NCI-H2196 (cell line): ENCODE measurements around the gene NAAA.
"Not testable (repeated sequence)": the region's sequence is repeated elsewhere in the genome, so short reads cannot be mapped to it uniquely, and the experiment has no call there.

ENCODE experiments used
- DNase-seq: peaks from one replicate; lab custom pipeline; 2025; ENCODE audit not compliant: unreplicated experiment; lab: John Stamatoyannopoulos, UW

NAAA gene

GRCh38 chr4:75940692-75941253 is at the start of gene NAAA:
NAAA (minus strand) TSS chr4:75941013; CDS start chr4:75940949, 64 bp downstream.
- no peak for DNase-seq

GRCh38 chr4:75989846-75990528 is 49.2 kb upstream of the NAAA start:
- no peak for DNase-seq

GRCh38 chr4:75985116-75985515 is 44.3 kb upstream of the NAAA start:
- no peak for DNase-seq

- DNase-seq = no peak
Measured at GRCh38 chr4:75980576-75980975, 39.8 kb upstream of the NAAA start.

GRCh38 chr4:75976177-75976576 is 35.4 kb upstream of the NAAA start:
- DNase-seq = no peak

- no peak for DNase-seq
Measured at GRCh38 chr4:75973766-75974165, 33.0 kb upstream of the NAAA start.

GRCh38 chr4:75968084-75968483 is 27.3 kb upstream of the NAAA start:
- no peak for DNase-seq

GRCh38 chr4:75963558-75963957 is 22.7 kb upstream of the NAAA start:
- no peak for DNase-seq

GRCh38 chr4:75962072-75962471 is 21.3 kb upstream of the NAAA start:
- DNase-seq = not testable (repeated sequence)

- DNase-seq = not testable (repeated sequence)
Measured at GRCh38 chr4:75958546-75958945, 17.7 kb upstream of the NAAA start.

- not testable (repeated sequence) for DNase-seq
Measured at GRCh38 chr4:75954811-75955210, 14.0 kb upstream of the NAAA start.

GRCh38 chr4:75953509-75953908 is 12.7 kb upstream of the NAAA start:
- DNase-seq = no peak

GRCh38 chr4:75950213-75950815 is 9.5 kb upstream of the NAAA start:
- DNase-seq = no peak

GRCh38 chr4:75948822-75949444 is 8.1 kb upstream of the NAAA start:
- DNase-seq = no peak

- no peak for DNase-seq
Measured at GRCh38 chr4:75939890-75940691, 722 bp downstream of the NAAA start.

GRCh38 chr4:75935628-75936027 is 5.2 kb downstream of the NAAA start:
- no peak for DNase-seq

- no peak for DNase-seq
Measured at GRCh38 chr4:75930152-75930551, 10.7 kb downstream of the NAAA start.

- DNase-seq = not testable (repeated sequence)
Measured at GRCh38 chr4:75924916-75925315, 15.9 kb downstream of the NAAA start.

- DNase-seq = no peak
Measured at GRCh38 chr4:75924309-75924827, 16.4 kb downstream of the NAAA start.

GRCh38 chr4:75922588-75922987 is 18.2 kb downstream of the NAAA start:
- no peak for DNase-seq

GRCh38 chr4:75921910-75922309 is 18.9 kb downstream of the NAAA start:
- no peak for DNase-seq
